Measurements from ENCODE around the gene SUCO. TPM values are rescaled to one million over a fixed set of nuclear protein-coding genes. Genes with fewer than 3 reads are reported as not detected.

Gene SUCO
- total and polyA plus RNA-seq, 2 of the 8 experiments (the other 6 are each of a cell fraction or from before 2014, with no cell fraction given) = 8.3 to 35.8 TPM

DNA sequence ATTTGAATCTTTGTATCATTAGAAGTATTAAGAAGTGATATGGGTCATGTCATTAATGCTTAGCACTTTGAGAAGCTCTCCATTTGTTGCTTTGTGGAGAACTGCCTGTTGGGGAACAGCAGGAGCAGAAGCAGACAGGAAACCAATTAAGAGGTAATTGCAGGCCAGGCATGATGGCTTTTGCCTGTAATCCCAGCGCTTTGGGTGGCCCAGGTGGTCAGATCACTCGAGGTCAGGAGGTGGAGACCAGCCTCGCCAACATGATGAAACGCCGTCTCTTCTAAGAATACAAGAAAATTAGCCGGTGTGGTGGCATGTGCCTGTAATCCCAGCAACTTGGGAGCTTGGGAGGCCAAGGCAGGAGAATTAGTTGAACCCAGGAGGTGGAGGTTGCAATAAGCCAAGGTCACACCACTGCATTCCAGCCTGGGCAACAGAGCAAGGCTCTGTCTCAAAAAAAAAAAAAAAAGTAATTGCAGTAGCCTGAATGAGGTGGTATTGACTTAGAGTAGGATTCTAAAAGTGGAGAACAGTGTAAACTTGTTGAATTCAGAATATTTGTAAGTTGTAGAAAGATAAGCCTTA, 68.2 kb downstream of the SUCO start:
- no peak overlapping the region for H2BK120ac ChIP-seq (replicated peaks; ENCODE audit: low read depth, low read length)
- DNase-seq (ENCODE audit: low read depth in 1 of 2, low spot score in 2 of 2) = no peak
- H2BK5ac ChIP-seq (ENCODE audit: low read depth, low read length) = no peak overlapping the region
- H3K79me2 ChIP-seq (ENCODE audit: control insufficient read depth in 1 of 2, insufficient read depth in 2 of 2, low read length in 2 of 2) = no peaks in the 10 kb centered on the region
- H4K5ac ChIP-seq (ENCODE audit: insufficient read length, low read depth, low read length) = no peak overlapping the region
- no peak overlapping the region for H2BK20ac ChIP-seq (ENCODE audit: low read length)
- no peak overlapping the region for H3K14ac ChIP-seq (ENCODE audit: insufficient read length)
- no peak for FAIRE-seq
- no peak overlapping the region for H3K56ac ChIP-seq (replicated peaks; ENCODE audit: insufficient read length, low read depth, low read length)
- no peaks in the 10 kb centered on the region for H3K4me1 ChIP-seq (replicated peaks in 1 of 4; ENCODE audit: control insufficient read depth in 3 of 4, insufficient read depth in 4 of 4, low read length in 3 of 4)
- H3K23ac ChIP-seq (ENCODE audit: insufficient read length) = no peak overlapping the region
- H4K20me1 ChIP-seq (replicated peaks in 1 of 2; ENCODE audit: control insufficient read depth in 1 of 2, insufficient read depth in 2 of 2, low read length in 2 of 2) = peaks cover 0 to 2% of the 10 kb centered on the region in 2 experiments
- no peak overlapping the region for H3K9ac ChIP-seq (replicated peaks in 1 of 4; ENCODE audit: extremely low read depth in 1 of 4, low read depth in 3 of 4, low read length in 3 of 4)
- no peak overlapping the region for H2AK5ac ChIP-seq (ENCODE audit: low read depth, low read length)
- WGBS, 2 experiments (ENCODE audit: extremely low coverage in 1 of 2, insufficient coverage in 1 of 2, insufficient read length in 1 of 2, insufficient replicate concordance in 2 of 2, low coverage in 1 of 2, low lambda C conversion rate in 2 of 2, missing lambda C conversion rate in 1 of 2) = 96% methylated on average over 6 of the region's 6 CpGs; no CpG with 5 or more reads in 1 of the 2 experiments
- no peak overlapping the region for H3K4ac ChIP-seq (replicated peaks; ENCODE audit: insufficient read length, low read depth, low read length)
- peaks cover 4 to 13% of the 10 kb centered on the region in 2 experiments; a peak in 3 of 4 replicates for H3K9me3 ChIP-seq (ENCODE audit: insufficient read depth in 2 of 2, low read depth in 1 of 2, low read length in 1 of 2)
- H2BK15ac ChIP-seq (ENCODE audit: low read length) = no peak overlapping the region
- no peaks in the 10 kb centered on the region for H3K27me3 ChIP-seq (replicated peaks in 1 of 4; ENCODE audit: control insufficient read depth in 3 of 4, extremely low read depth in 1 of 4, insufficient read depth in 3 of 4, low read length in 3 of 4)
- H3K4me3 ChIP-seq (ENCODE audit: extremely low read depth in 1 of 4, insufficient read depth in 2 of 4, low read depth in 3 of 4, low read length in 4 of 4) = no peak overlapping the region
- no peak overlapping the region for H4K8ac ChIP-seq (ENCODE audit: extremely low read depth, insufficient read depth, low read length)
- H3K79me1 ChIP-seq (ENCODE audit: low read depth, low read length) = no peaks in the 10 kb centered on the region
- no peak overlapping the region for H4K91ac ChIP-seq (replicated peaks; ENCODE audit: insufficient read length, low read length)
- H2BK12ac ChIP-seq (ENCODE audit: low read depth, low read length) = no peak overlapping the region
- H3K4me2 ChIP-seq (ENCODE audit: insufficient read depth in 1 of 2, low read depth in 2 of 2, low read length in 2 of 2) = no peak overlapping the region
- no peaks in the 10 kb centered on the region for H3K23me2 ChIP-seq (ENCODE audit: low read depth, low read length)
- ChIA-PET CTCF (ENCODE audit: partially characterized antibody) (no interaction called here), POLR2A (ENCODE audit: partially characterized antibody) (no interaction called here)
- H2AFZ ChIP-seq (ENCODE audit: low read length) = no peak overlapping the region
- H3K36me3 ChIP-seq (ENCODE audit: control insufficient read depth in 2 of 4, insufficient read depth in 4 of 4, low read length in 3 of 4) = peaks cover 0 to 70% (median 17%) of the 10 kb centered on the region in 4 experiments; a peak in 7 of 8 replicates
- H3K27ac ChIP-seq (ENCODE audit: low read depth, low read length) = no peak overlapping the region
- H3K18ac ChIP-seq (ENCODE audit: extremely low read depth, low read length) = no peak overlapping the region
- TF ChIP-seq, protein P1, sequence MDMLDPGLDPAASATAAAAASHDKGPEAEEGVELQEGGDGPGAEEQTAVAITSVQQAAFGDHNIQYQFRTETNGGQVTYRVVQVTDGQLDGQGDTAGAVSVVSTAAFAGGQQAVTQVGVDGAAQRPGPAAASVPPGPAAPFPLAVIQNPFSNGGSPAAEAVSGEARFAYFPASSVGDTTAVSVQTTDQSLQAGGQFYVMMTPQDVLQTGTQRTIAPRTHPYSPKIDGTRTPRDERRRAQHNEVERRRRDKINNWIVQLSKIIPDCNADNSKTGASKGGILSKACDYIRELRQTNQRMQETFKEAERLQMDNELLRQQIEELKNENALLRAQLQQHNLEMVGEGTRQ (IDR thresholded peaks at IDR 0.05; ENCODE audit: low read length) = no peak
- TF ChIP-seq POU5F1 (IDR thresholded peaks at IDR 0.05; ENCODE audit: low read depth, low read length) (no peak), JUN (IDR thresholded peaks at IDR 0.05; ENCODE audit: low read depth, low read length) (no peak), SP4 (IDR thresholded peaks at IDR 0.05; ENCODE audit: low read length) (no peak), PHF8 (conservative IDR thresholded peaks at IDR 0.05; ENCODE audit: low read depth, low read length) (no peak), HDAC6 (IDR thresholded peaks at IDR 0.05; ENCODE audit: low read depth, low read length) (no peak), NRF1 (IDR thresholded peaks at IDR 0.05; ENCODE audit: low read depth, low read length) (no peak), EZH2 (IDR thresholded peaks at IDR 0.05; ENCODE audit: low read depth, low read length, severe bottlenecking) (no peak), CREB1 (IDR thresholded peaks at IDR 0.05) (no peak), RAD21 (IDR thresholded peaks at IDR 0.05 in 1 of 2, conservative IDR thresholded peaks at IDR 0.05 in 1 of 2; ENCODE audit: low read depth in 2 of 2, low read length in 2 of 2) (no peak), TAF1 (IDR thresholded peaks at IDR 0.05; ENCODE audit: low read depth, low read length) (no peak), SIRT6 (IDR thresholded peaks at IDR 0.05; ENCODE audit: low read length) (no peak)
- TF ChIP-seq, protein P2, sequence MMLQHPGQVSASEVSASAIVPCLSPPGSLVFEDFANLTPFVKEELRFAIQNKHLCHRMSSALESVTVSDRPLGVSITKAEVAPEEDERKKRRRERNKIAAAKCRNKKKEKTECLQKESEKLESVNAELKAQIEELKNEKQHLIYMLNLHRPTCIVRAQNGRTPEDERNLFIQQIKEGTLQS (IDR thresholded peaks at IDR 0.05; ENCODE audit: insufficient read depth, low read depth, low read length) = no peak
